ENCODE measurements around the gene NUDT7.

Gene NUDT7

GRCh38 chr16:77738706-77739558 lies 16.6 kb downstream of the NUDT7 start:
- TF ChIP-seq JUND (IDR thresholded peaks at IDR 0.05; ENCODE audit: low read depth): no peak
- no peak for DNase-seq (ENCODE audit: low read depth in 1 of 2, low spot score in 1 of 2)
- in situ Hi-C loops (cut with HindIII; ENCODE audit: low pct_unique_long_range_greater_than_20kb, low sequenced_read_pairs): no loop called here

DNA sequence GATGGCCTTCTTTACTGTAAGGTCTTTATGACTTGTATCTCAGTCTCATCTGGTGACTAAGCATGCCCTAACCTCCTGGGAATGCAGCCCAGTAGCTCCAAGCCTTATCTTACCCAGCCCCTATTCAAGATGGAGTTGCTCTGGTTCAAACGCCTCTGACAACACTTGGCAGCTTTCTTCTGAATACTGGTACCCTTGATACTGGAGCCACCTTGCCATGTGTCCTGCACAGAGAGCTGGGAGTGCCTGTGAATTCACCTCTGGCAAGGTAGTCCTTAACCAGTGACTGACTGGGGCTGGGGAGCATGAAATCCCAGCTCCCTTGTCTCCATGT lies 17.2 kb downstream of the NUDT7 start:
- in situ Hi-C loops (cut with HindIII; ENCODE audit: low pct_unique_long_range_greater_than_20kb, low sequenced_read_pairs): no loop called here
- no peak for TF ChIP-seq JUND (IDR thresholded peaks at IDR 0.05; ENCODE audit: low read depth)
- no peak for DNase-seq (ENCODE audit: low read depth in 1 of 2, low spot score in 1 of 2)

GRCh38 chr16:77744141-77744540 lies 21.8 kb downstream of the NUDT7 start:
- in situ Hi-C loops (cut with HindIII; ENCODE audit: low pct_unique_long_range_greater_than_20kb, low sequenced_read_pairs): no loop called here
- TF ChIP-seq JUND (IDR thresholded peaks at IDR 0.05; ENCODE audit: low read depth): no peak
- DNase-seq (ENCODE audit: low read depth in 1 of 2, low spot score in 1 of 2): no peak

GRCh38 chr16:77745972-77746371 lies 23.7 kb downstream of the NUDT7 start:
- no peak for DNase-seq (ENCODE audit: low read depth in 1 of 2, low spot score in 1 of 2)
- no peak for TF ChIP-seq JUND (IDR thresholded peaks at IDR 0.05; ENCODE audit: low read depth)
- in situ Hi-C loops (cut with HindIII; ENCODE audit: low pct_unique_long_range_greater_than_20kb, low sequenced_read_pairs): no loop called here

DNA sequence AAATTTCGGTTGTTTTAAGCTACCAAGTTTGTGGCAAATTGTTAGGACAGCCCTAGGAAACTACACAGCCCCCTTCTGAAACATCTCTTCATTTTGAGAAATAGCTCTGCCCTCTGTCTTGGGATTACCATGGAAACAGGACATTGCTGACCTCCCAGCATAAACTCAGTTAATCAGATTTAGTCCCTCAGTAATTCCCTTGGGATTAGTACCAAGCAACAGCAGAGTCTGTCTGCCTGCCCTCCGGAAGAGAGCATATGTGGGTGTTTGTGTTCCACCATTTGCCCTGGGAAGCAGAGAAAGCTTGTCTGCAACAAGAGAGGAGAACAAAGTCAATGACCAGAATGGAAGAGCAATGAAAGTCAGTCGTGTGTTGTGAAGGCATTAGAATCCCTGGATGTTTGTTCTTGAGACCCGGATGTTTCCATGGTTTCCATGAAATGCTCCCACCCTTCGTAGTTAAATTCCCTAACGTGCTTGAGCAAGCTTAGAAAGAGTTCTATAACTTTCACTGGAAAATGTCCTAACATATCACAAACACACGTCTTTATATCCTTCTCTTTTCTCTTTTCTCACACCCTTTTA lies 26.2 kb downstream of the NUDT7 start:
- in situ Hi-C loops (cut with HindIII; ENCODE audit: low pct_unique_long_range_greater_than_20kb, low sequenced_read_pairs): no loop called here
- no peak for TF ChIP-seq JUND (IDR thresholded peaks at IDR 0.05; ENCODE audit: low read depth)
- DNase-seq (ENCODE audit: low read depth in 1 of 2, low spot score in 1 of 2): no peak

DNA sequence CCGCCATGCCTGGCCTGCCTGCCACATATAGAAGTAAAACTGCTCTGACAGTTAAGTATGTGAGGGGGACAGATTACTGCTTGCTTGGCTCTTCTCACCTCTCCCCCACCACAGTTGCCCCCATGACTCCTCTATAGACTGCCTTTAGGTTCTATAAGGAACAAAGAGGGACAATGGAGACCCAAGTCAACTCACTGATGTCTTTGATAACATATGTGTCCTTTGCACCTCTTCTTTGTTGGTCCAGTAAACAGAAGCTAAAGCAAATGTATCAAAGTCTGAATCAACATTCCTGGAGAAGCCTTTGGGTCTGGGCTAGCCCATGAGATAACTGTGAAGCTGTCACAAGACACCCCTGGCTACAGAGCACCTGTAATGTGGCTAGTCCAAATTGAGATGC lies 27.1 kb downstream of the NUDT7 start:
- no peak for DNase-seq (ENCODE audit: low read depth in 1 of 2, low spot score in 1 of 2)
- TF ChIP-seq JUND (IDR thresholded peaks at IDR 0.05; ENCODE audit: low read depth): no peak
- in situ Hi-C loops (cut with HindIII; ENCODE audit: low pct_unique_long_range_greater_than_20kb, low sequenced_read_pairs): no loop called here

DNA sequence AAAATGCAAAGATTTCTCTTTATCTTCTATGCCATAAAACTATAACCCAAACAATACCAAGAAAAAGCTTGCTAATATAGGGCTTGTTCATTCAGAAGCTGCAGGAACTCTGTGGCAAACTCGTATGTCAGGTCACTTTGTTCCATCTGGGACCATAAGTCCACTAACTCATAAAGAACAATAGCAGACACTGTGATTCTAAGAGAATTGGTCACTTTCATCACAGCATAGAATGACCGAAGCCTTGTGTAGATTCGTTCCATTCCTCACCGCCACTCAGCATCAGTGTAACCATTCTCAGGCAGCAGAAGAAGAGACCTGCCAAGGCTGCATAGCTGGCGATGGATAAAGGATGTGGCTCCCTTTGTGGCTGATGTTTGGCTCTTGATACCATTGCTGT lies 35.7 kb downstream of the NUDT7 start:
- in situ Hi-C loops (cut with HindIII; ENCODE audit: low pct_unique_long_range_greater_than_20kb, low sequenced_read_pairs): no loop called here
- DNase-seq (ENCODE audit: low read depth in 1 of 2, low spot score in 1 of 2): no peak
- TF ChIP-seq JUND (IDR thresholded peaks at IDR 0.05; ENCODE audit: low read depth): no peak

DNA sequence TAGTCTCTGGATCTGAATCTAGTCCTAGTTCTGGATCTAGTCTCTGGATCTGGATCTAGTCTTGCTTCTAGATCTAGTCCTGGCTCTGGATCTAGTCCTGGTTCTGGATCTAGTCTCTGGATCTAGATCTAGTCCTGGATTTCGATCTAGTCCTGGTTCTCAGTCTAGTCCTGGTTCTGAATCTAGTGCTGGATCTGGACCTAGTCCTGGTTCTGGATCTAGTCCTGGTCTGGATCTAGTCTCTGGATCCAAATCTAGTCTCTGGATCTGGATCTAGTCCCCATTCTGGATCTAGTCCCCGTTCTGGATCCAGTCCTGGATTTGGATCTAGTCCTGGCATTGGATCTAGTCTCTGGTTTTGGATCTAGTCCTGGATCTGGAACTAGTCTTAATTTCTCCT lies 36.2 kb downstream of the NUDT7 start:
- in situ Hi-C loops (cut with HindIII; ENCODE audit: low pct_unique_long_range_greater_than_20kb, low sequenced_read_pairs): no loop called here
- DNase-seq (ENCODE audit: low read depth in 1 of 2, low spot score in 1 of 2): no peak
- TF ChIP-seq JUND (IDR thresholded peaks at IDR 0.05; ENCODE audit: low read depth): no peak

GRCh38 chr16:77759201-77759600 lies 36.9 kb downstream of the NUDT7 start:
- no peak for TF ChIP-seq JUND (IDR thresholded peaks at IDR 0.05; ENCODE audit: low read depth)
- in situ Hi-C loops (cut with HindIII; ENCODE audit: low pct_unique_long_range_greater_than_20kb, low sequenced_read_pairs): no loop called here
- DNase-seq (ENCODE audit: low read depth in 1 of 2, low spot score in 1 of 2): no peak

GRCh38 chr16:77759821-77760220 lies 37.5 kb downstream of the NUDT7 start:
- in situ Hi-C loops (cut with HindIII; ENCODE audit: low pct_unique_long_range_greater_than_20kb, low sequenced_read_pairs): no loop called here
- TF ChIP-seq JUND (IDR thresholded peaks at IDR 0.05; ENCODE audit: low read depth): no peak
- no peak for DNase-seq (ENCODE audit: low read depth in 1 of 2, low spot score in 1 of 2)

- no peak for DNase-seq (ENCODE audit: low read depth in 1 of 2, low spot score in 1 of 2)
- in situ Hi-C loops (cut with HindIII; ENCODE audit: low pct_unique_long_range_greater_than_20kb, low sequenced_read_pairs): no loop called here
- no peak for TF ChIP-seq JUND (IDR thresholded peaks at IDR 0.05; ENCODE audit: low read depth)
Observed at GRCh38 chr16:77760800-77761199, 38.5 kb downstream of the NUDT7 start.

- no peak for TF ChIP-seq JUND (IDR thresholded peaks at IDR 0.05; ENCODE audit: low read depth)
- in situ Hi-C loops (cut with HindIII; ENCODE audit: low pct_unique_long_range_greater_than_20kb, low sequenced_read_pairs): no loop called here
- DNase-seq (ENCODE audit: low read depth in 1 of 2, low spot score in 1 of 2): no peak
Observed at GRCh38 chr16:77761204-77761603, 38.9 kb downstream of the NUDT7 start.

- DNase-seq (ENCODE audit: low read depth in 1 of 2, low spot score in 1 of 2): no peak
- TF ChIP-seq JUND (IDR thresholded peaks at IDR 0.05; ENCODE audit: low read depth): no peak
- in situ Hi-C loops (cut with HindIII; ENCODE audit: low pct_unique_long_range_greater_than_20kb, low sequenced_read_pairs): no loop called here
Observed at GRCh38 chr16:77762262-77762661, 39.9 kb downstream of the NUDT7 start.

- in situ Hi-C loops (cut with HindIII; ENCODE audit: low pct_unique_long_range_greater_than_20kb, low sequenced_read_pairs): no loop called here
- no peak for TF ChIP-seq JUND (IDR thresholded peaks at IDR 0.05; ENCODE audit: low read depth)
- peak in 1 of 2 experiments; percentile 58 for DNase-seq (ENCODE audit: low read depth in 1 of 2, low spot score in 1 of 2)
Observed at GRCh38 chr16:77763994-77764393, 41.7 kb downstream of the NUDT7 start.

Data from T47D (cell line).